ENCODE data around the gene NUAK1.

NUAK1 gene

GRCh38 chr12:106045251-106045674 is 93.5 kb downstream of the NUAK1 start:
- Histone ChIP-seq H3K27me3 (ENCODE audit: control insufficient read depth, insufficient read depth, low read length) (no peaks in the 10 kb centered on the region), H3K36me3 (ENCODE audit: insufficient read depth, low read length) (no peaks in the 10 kb centered on the region), H3K9me3 (replicated peaks; ENCODE audit: low read length) (no peaks in the 10 kb centered on the region), H3K4me3 (ENCODE audit: low read length) (no peak overlapping the region), H3K4me2 (ENCODE audit: low read length) (no peak overlapping the region), H3K4me1 (ENCODE audit: control insufficient read depth, insufficient read depth, low read length) (peaks cover 9% of the 10 kb centered on the region), H3K9ac (ENCODE audit: low read depth, low read length) (no peak overlapping the region)

DNA sequence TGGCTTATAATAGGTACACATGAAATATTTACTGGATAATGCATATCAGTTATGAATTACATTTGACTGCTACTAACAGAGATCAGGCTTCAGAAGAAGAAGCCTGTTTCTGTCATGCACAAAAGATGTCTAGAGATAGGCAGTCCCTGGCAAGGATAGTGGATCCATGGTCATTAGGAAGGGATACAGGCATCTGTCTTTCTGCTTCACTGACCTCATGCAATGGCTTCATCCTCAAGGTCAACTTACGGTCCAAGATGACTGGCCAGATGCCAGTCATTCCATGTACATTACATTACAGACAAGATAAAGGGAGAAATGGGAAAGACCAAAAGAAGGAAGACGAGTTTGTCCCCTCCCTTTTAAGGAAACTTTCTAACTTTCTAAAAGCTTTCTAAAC is 94.0 kb downstream of the NUAK1 start:
- Histone ChIP-seq H3K4me3 (ENCODE audit: low read length) (no peak overlapping the region), H3K36me3 (ENCODE audit: insufficient read depth, low read length) (no peaks in the 10 kb centered on the region), H3K9me3 (replicated peaks; ENCODE audit: low read length) (no peaks in the 10 kb centered on the region), H3K9ac (ENCODE audit: low read depth, low read length) (no peak overlapping the region), H3K4me2 (ENCODE audit: low read length) (no peak overlapping the region), H3K27me3 (ENCODE audit: control insufficient read depth, insufficient read depth, low read length) (no peaks in the 10 kb centered on the region), H3K4me1 (ENCODE audit: control insufficient read depth, insufficient read depth, low read length) (peaks cover 9% of the 10 kb centered on the region)

DNA sequence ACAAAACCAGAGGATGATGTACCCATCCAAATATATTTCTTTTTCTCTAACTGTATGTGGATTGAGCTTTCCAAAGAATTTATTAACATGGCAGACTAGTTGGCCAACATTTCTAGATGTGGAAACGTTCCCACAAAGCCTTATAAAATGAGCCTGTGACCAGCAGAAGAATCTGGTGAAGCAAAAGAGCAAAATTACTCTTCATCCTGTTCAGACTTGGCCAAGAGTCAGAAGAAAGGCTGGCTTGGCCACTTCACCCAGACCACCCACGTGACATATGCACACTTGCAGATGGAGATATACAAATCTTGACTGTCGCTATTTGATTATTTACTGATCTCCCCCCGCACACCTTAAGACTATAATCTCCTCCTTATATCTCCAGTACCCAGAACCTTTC is 96.7 kb downstream of the NUAK1 start:
- Histone ChIP-seq H3K4me1 (ENCODE audit: control insufficient read depth, insufficient read depth, low read length) (peaks cover 9% of the 10 kb centered on the region), H3K9me3 (replicated peaks; ENCODE audit: low read length) (no peaks in the 10 kb centered on the region), H3K9ac (ENCODE audit: low read depth, low read length) (no peak overlapping the region), H3K4me3 (ENCODE audit: low read length) (no peak overlapping the region), H3K27me3 (ENCODE audit: control insufficient read depth, insufficient read depth, low read length) (no peaks in the 10 kb centered on the region), H3K4me2 (ENCODE audit: low read length) (no peak overlapping the region), H3K36me3 (ENCODE audit: insufficient read depth, low read length) (no peaks in the 10 kb centered on the region)

DNA sequence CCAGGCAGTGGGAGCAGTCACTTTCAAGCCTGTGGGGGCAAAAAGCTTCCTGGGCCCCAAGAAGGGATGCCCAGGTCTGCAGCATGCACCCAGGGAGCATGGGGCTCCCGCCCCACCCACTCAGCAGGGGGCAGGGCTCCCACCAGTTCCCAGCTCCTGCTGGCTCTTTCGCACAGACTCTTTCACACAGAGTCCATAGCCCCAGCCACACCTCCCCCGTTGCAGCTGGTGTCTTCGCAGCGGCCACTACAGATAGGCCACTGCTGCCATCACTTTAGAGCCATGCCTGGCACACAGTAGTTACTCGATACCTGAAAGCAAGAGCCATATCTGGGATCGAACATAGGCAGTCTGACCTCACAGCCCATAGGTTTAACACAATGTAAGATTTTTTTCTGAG is 98.2 kb downstream of the NUAK1 start:
- Histone ChIP-seq H3K9me3 (replicated peaks; ENCODE audit: low read length) (no peaks in the 10 kb centered on the region), H3K4me3 (ENCODE audit: low read length) (no peak overlapping the region), H3K4me2 (ENCODE audit: low read length) (no peak overlapping the region), H3K4me1 (ENCODE audit: control insufficient read depth, insufficient read depth, low read length) (peaks cover 9% of the 10 kb centered on the region), H3K27me3 (ENCODE audit: control insufficient read depth, insufficient read depth, low read length) (no peaks in the 10 kb centered on the region), H3K36me3 (ENCODE audit: insufficient read depth, low read length) (no peaks in the 10 kb centered on the region), H3K9ac (ENCODE audit: low read depth, low read length) (no peak overlapping the region)

GRCh38 chr12:106039646-106040404 is 98.9 kb downstream of the NUAK1 start:
- Histone ChIP-seq H3K9ac (ENCODE audit: low read depth, low read length) (no peak overlapping the region), H3K4me3 (ENCODE audit: low read length) (no peak overlapping the region), H3K4me2 (ENCODE audit: low read length) (no peak overlapping the region), H3K9me3 (replicated peaks; ENCODE audit: low read length) (no peaks in the 10 kb centered on the region), H3K27me3 (ENCODE audit: control insufficient read depth, insufficient read depth, low read length) (no peaks in the 10 kb centered on the region), H3K4me1 (ENCODE audit: control insufficient read depth, insufficient read depth, low read length) (peaks cover 3% of the 10 kb centered on the region), H3K36me3 (ENCODE audit: insufficient read depth, low read length) (no peaks in the 10 kb centered on the region)

DNA sequence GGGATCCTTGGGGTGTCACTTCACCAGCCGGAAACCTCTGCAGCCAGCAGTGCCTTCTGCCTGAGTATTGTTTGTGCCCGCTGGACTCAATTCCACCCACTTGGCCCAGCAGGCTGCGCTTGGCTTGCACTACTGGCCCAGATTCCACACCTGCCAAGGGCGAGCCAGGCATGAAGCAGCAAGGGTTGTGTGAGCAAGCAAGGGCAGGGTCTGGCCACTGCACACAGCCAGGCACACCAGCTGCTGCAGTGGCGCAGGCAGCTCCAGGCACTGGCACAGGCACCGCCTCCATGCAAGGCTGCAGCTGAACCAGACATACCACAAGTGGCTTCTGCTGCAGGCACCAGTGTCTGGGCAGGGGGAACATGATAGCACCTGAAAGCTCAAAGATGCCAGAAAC is 99.5 kb downstream of the NUAK1 start:
- Histone ChIP-seq H3K36me3 (ENCODE audit: insufficient read depth, low read length) (no peaks in the 10 kb centered on the region), H3K9ac (ENCODE audit: low read depth, low read length) (no peak overlapping the region), H3K9me3 (replicated peaks; ENCODE audit: low read length) (no peaks in the 10 kb centered on the region), H3K4me2 (ENCODE audit: low read length) (no peak overlapping the region), H3K27me3 (ENCODE audit: control insufficient read depth, insufficient read depth, low read length) (no peaks in the 10 kb centered on the region), H3K4me3 (ENCODE audit: low read length) (no peak overlapping the region), H3K4me1 (ENCODE audit: control insufficient read depth, insufficient read depth, low read length) (no peaks in the 10 kb centered on the region)

GRCh38 chr12:106037524-106038298 is 101.0 kb downstream of the NUAK1 start:
- H3K9me3 ChIP-seq (replicated peaks; ENCODE audit: low read length), result no peaks in the 10 kb centered on the region
- H3K36me3 ChIP-seq (ENCODE audit: insufficient read depth, low read length), result no peaks in the 10 kb centered on the region
- H3K4me2 ChIP-seq (ENCODE audit: low read length), result no peak overlapping the region
- H3K9ac ChIP-seq (ENCODE audit: low read depth, low read length), result no peak overlapping the region
- no peaks in the 10 kb centered on the region for H3K27me3 ChIP-seq (ENCODE audit: control insufficient read depth, insufficient read depth, low read length)
- peaks cover 2% of the 10 kb centered on the region for H3K4me1 ChIP-seq (ENCODE audit: control insufficient read depth, insufficient read depth, low read length)
- no peak overlapping the region for H3K4me3 ChIP-seq (ENCODE audit: low read length)

- Histone ChIP-seq H3K4me3 (ENCODE audit: low read length) (no peak overlapping the region), H3K27me3 (ENCODE audit: control insufficient read depth, insufficient read depth, low read length) (no peaks in the 10 kb centered on the region), H3K4me1 (ENCODE audit: control insufficient read depth, insufficient read depth, low read length) (peaks cover 17% of the 10 kb centered on the region), H3K4me2 (ENCODE audit: low read length) (no peak overlapping the region), H3K9ac (ENCODE audit: low read depth, low read length) (no peak overlapping the region), H3K36me3 (ENCODE audit: insufficient read depth, low read length) (no peaks in the 10 kb centered on the region), H3K9me3 (replicated peaks; ENCODE audit: low read length) (no peaks in the 10 kb centered on the region)
Measured at GRCh38 chr12:106035421-106035820, 103.3 kb downstream of the NUAK1 start.

DNA sequence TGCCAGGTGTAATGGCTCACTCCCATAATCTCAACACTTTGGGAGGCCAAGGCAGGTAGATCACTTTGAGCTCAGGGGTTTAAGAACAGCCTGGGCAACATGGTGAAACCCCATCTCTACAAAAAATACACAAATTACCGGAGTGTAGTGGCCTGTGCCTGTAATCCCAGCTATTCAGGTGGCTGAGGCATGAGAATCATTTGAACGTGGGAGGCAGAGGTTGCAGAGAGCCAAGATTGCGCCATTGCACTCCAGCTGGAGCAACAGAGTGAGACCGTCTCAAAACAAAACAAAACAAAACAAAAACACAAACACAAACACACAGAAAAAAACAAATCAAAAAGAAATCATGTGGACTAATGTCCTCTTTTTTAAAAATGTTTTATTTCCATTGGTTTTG is 104.4 kb downstream of the NUAK1 start:
- Histone ChIP-seq H3K27me3 (ENCODE audit: control insufficient read depth, insufficient read depth, low read length) (no peaks in the 10 kb centered on the region), H3K9ac (ENCODE audit: low read depth, low read length) (no peak overlapping the region)

GRCh38 chr12:106033161-106033675 is 105.5 kb downstream of the NUAK1 start:
- Histone ChIP-seq H3K4me3 (ENCODE audit: low read length) (no peak overlapping the region), H3K9ac (ENCODE audit: low read depth, low read length) (no peak overlapping the region), H3K27me3 (ENCODE audit: control insufficient read depth, insufficient read depth, low read length) (no peaks in the 10 kb centered on the region), H3K4me2 (ENCODE audit: low read length) (no peak overlapping the region), H3K4me1 (ENCODE audit: control insufficient read depth, insufficient read depth, low read length) (peaks cover 32% of the 10 kb centered on the region), H3K9me3 (replicated peaks; ENCODE audit: low read length) (no peaks in the 10 kb centered on the region), H3K36me3 (ENCODE audit: insufficient read depth, low read length) (no peaks in the 10 kb centered on the region)

More for the DNA sequence above, 104.4 kb downstream of the NUAK1 start:
- Histone ChIP-seq H3K36me3 (ENCODE audit: insufficient read depth, low read length) (no peaks in the 10 kb centered on the region), H3K9me3 (replicated peaks; ENCODE audit: low read length) (no peaks in the 10 kb centered on the region), H3K4me2 (ENCODE audit: low read length) (no peak overlapping the region), H3K4me3 (ENCODE audit: low read length) (no peak overlapping the region), H3K4me1 (ENCODE audit: control insufficient read depth, insufficient read depth, low read length) (peaks cover 28% of the 10 kb centered on the region)

DNA sequence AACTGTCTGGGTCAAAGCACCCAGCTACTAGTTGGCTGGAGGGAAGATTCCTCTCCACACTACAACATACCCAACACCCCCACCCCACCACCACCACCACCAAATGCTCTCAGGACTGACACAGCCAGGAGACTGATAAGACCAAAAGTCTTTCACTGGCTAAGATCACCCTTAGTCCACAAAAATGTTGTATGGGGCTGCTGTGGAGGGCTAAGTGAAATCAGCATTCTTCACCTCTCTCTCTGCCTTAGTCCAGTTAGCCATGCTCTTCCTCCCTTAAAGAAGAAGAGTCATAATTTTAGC is 106.2 kb downstream of the NUAK1 start:
- no peak overlapping the region for H3K4me3 ChIP-seq (ENCODE audit: low read length)
- H3K27me3 ChIP-seq (ENCODE audit: control insufficient read depth, insufficient read depth, low read length), result no peaks in the 10 kb centered on the region
- H3K4me1 ChIP-seq (ENCODE audit: control insufficient read depth, insufficient read depth, low read length), result peaks cover 32% of the 10 kb centered on the region
- H3K9me3 ChIP-seq (replicated peaks; ENCODE audit: low read length), result no peaks in the 10 kb centered on the region
- H3K4me2 ChIP-seq (ENCODE audit: low read length), result no peak overlapping the region
- H3K36me3 ChIP-seq (ENCODE audit: insufficient read depth, low read length), result no peaks in the 10 kb centered on the region
- H3K9ac ChIP-seq (ENCODE audit: low read depth, low read length), result no peak overlapping the region
